Measurements from ENCODE around the gene RAI1. TPM values are rescaled to one million over a fixed set of nuclear protein-coding genes. Genes with fewer than 3 reads are reported as not detected.

The RAI1 gene
- total RNA-seq, 1 donor from 2014 or later, result 31.1 TPM

- peak overlapping the region; percentile 98 for H3K27ac ChIP-seq
- ATAC-seq (no peak), DNase-seq (no peak)
- H3K27me3 ChIP-seq (ENCODE audit: low read depth), result no peaks in the 10 kb centered on the region
- TF ChIP-seq CTCF (IDR thresholded peaks at IDR 0.05), result no peak
- H3K4me1 ChIP-seq, result peaks cover 90% of the 10 kb centered on the region
- no peaks in the 10 kb centered on the region for H3K36me3 ChIP-seq
- H3K9me3 ChIP-seq, result no peaks in the 10 kb centered on the region
- intact Hi-C loops (cut with DNase I), result no loop called here
- H3K4me3 ChIP-seq, result no peak overlapping the region
Measured at GRCh38 chr17:17696085-17696484, 14.8 kb downstream of the RAI1 start.

GRCh38 chr17:17696882-17697633 is 15.8 kb downstream of the RAI1 start:
- Histone ChIP-seq H3K4me3 (no peak overlapping the region), H3K9me3 (no peaks in the 10 kb centered on the region), H3K4me1 (peaks cover 83% of the 10 kb centered on the region), H3K27me3 (ENCODE audit: low read depth) (no peaks in the 10 kb centered on the region), H3K27ac (peak overlapping the region; percentile 60), H3K36me3 (no peaks in the 10 kb centered on the region)
- intact Hi-C loops (cut with DNase I), result no loop called here
- DNase-seq, result no peak
- TF ChIP-seq CTCF (IDR thresholded peaks at IDR 0.05), result no peak
- ATAC-seq, result no peak

- intact Hi-C loops (cut with DNase I), result no loop called here
- no peak overlapping the region for H3K4me3 ChIP-seq
- TF ChIP-seq CTCF (IDR thresholded peaks at IDR 0.05), result no peak
- H3K36me3 ChIP-seq, result no peaks in the 10 kb centered on the region
- no peaks in the 10 kb centered on the region for H3K9me3 ChIP-seq
- no peaks in the 10 kb centered on the region for H3K27me3 ChIP-seq (ENCODE audit: low read depth)
- DNase-seq (no peak), ATAC-seq (no peak)
- H3K4me1 ChIP-seq, result peaks cover 77% of the 10 kb centered on the region
- H3K27ac ChIP-seq, result peak overlapping the region; percentile 46
Measured at GRCh38 chr17:17698371-17698770, 17.1 kb downstream of the RAI1 start.

GRCh38 chr17:17698869-17699351 is 17.7 kb downstream of the RAI1 start:
- no peak for TF ChIP-seq CTCF (IDR thresholded peaks at IDR 0.05)
- ATAC-seq, result peak in 1 of 2 donors; percentile 16
- intact Hi-C loops (cut with DNase I), result no loop called here
- Histone ChIP-seq H3K36me3 (no peaks in the 10 kb centered on the region), H3K9me3 (no peaks in the 10 kb centered on the region), H3K27me3 (ENCODE audit: low read depth) (no peaks in the 10 kb centered on the region), H3K27ac (peak overlapping the region; percentile 46), H3K4me1 (peaks cover 77% of the 10 kb centered on the region), H3K4me3 (no peak overlapping the region)
- DNase-seq, result no peak

- Histone ChIP-seq H3K27ac (peak overlapping the region; percentile 24), H3K4me1 (peaks cover 76% of the 10 kb centered on the region)
- TF ChIP-seq CTCF (IDR thresholded peaks at IDR 0.05), result no peak
Measured at GRCh38 chr17:17699491-17699890, 18.2 kb downstream of the RAI1 start.

More at GRCh38 chr17:17699491-17699890, 18.2 kb downstream of the RAI1 start:
- ATAC-seq (no peak), DNase-seq (no peak)
- Histone ChIP-seq H3K9me3 (no peaks in the 10 kb centered on the region), H3K4me3 (no peak overlapping the region), H3K27me3 (ENCODE audit: low read depth) (no peaks in the 10 kb centered on the region), H3K36me3 (no peaks in the 10 kb centered on the region)
- intact Hi-C loops (cut with DNase I), result no loop called here
